Testis (tissue), 2 donors: ENCODE measurements around the gene HS6ST3.

Source experiments
- POLR2A ChIP-seq: fragments of 450-650 bp; IDR thresholded peaks from one replicate; pipeline ENCODE4 v1.6.1; 2017; ENCODE audit warnings: antibody characterized with exemption, mild to moderate bottlenecking, moderate library complexity
- TF ChIP-seq, protein P1 (sequence below), 3 experiments: fragments of 450-650 bp in 2 of 3; fragments of 200-600 bp in 1 of 3; sonication (generic) in 1 of 3; IDR thresholded peaks; one replicate each; pipeline ENCODE4 v1.5.1; 2016 to 2019; ENCODE audit warnings: antibody characterized with exemption in 3 of 3, mild to moderate bottlenecking in 2 of 3, moderate library complexity in 1 of 3

- TF ChIP-seq, protein P1, sequence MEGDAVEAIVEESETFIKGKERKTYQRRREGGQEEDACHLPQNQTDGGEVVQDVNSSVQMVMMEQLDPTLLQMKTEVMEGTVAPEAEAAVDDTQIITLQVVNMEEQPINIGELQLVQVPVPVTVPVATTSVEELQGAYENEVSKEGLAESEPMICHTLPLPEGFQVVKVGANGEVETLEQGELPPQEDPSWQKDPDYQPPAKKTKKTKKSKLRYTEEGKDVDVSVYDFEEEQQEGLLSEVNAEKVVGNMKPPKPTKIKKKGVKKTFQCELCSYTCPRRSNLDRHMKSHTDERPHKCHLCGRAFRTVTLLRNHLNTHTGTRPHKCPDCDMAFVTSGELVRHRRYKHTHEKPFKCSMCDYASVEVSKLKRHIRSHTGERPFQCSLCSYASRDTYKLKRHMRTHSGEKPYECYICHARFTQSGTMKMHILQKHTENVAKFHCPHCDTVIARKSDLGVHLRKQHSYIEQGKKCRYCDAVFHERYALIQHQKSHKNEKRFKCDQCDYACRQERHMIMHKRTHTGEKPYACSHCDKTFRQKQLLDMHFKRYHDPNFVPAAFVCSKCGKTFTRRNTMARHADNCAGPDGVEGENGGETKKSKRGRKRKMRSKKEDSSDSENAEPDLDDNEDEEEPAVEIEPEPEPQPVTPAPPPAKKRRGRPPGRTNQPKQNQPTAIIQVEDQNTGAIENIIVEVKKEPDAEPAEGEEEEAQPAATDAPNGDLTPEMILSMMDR (IDR thresholded peaks at IDR 0.05), result no peak
- TF ChIP-seq POLR2A, result no peak
Observed at GRCh38 chr13:96199315-96199714, 109.4 kb downstream of the HS6ST3 start.
